Measurements from ENCODE around the gene LIX1L. TPM values are rescaled to one million over a fixed set of nuclear protein-coding genes. Genes with fewer than 3 reads are reported as not detected.

LIX1L gene
- polyA plus RNA-seq, 1 donor (not counting 4 experiments of a cell fraction or from before 2014, with no cell fraction given): 20.0 TPM

DNA sequence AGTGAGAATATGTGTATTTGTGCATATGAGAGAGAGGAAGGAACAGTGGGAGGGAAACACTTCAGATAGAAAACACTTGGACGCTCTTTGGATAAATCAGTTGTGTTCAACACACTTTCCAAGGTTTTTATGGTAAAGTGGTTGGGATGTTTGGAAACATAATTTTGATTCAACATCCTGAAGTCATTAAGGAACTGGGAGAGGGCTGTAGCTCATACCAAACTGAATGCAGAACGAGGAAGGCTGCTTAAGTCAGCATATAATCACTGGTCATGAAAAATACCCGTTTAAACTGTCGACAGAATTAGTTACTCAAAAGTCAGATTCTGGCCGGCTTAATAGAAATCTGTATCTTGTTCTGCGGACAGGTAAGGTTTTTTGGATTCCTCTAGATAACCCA lies 14.9 kb downstream of the LIX1L start:
- Histone ChIP-seq H3K4me1 (ENCODE audit: control insufficient read depth, extremely low read depth, insufficient read depth, low read length) (no peaks in the 10 kb centered on the region), H3K4me2 (ENCODE audit: control insufficient read depth, extremely low read depth, insufficient read depth, low read depth, low read length) (no peak overlapping the region), H3K9me3 (ENCODE audit: control insufficient read depth, low read depth, low read length) (no peaks in the 10 kb centered on the region), H3K79me2 (ENCODE audit: control insufficient read depth, insufficient read depth, low read length) (no peaks in the 10 kb centered on the region), H3K27me3 (ENCODE audit: control insufficient read depth, extremely low read depth, insufficient read depth, low read length) (no peaks in the 10 kb centered on the region), H3K9me1 (ENCODE audit: control insufficient read depth, extremely low read depth, insufficient read depth, low read length) (no peaks in the 10 kb centered on the region), H3K27ac (ENCODE audit: control insufficient read depth, insufficient read depth, low read length) (no peak overlapping the region), H3K36me3 (ENCODE audit: control insufficient read depth in 2 of 2, extremely low read depth in 1 of 2, insufficient read depth in 2 of 2, low read length in 2 of 2) (no peaks in the 10 kb centered on the region), H3K4me3 (ENCODE audit: control insufficient read depth in 2 of 3, extremely low read depth in 1 of 3, insufficient read depth in 2 of 3, low read depth in 1 of 3, low read length in 3 of 3) (no peak overlapping the region), H4K20me1 (ENCODE audit: control insufficient read depth, extremely low read depth, insufficient read depth, low read length) (no peaks in the 10 kb centered on the region), H3K9ac (ENCODE audit: control insufficient read depth, extremely low read depth, insufficient read depth, low read length) (no peak overlapping the region), H2AFZ (ENCODE audit: control insufficient read depth, low read length) (no peak overlapping the region)
- no peak for FAIRE-seq
- dilution Hi-C loops (cut with MboI; ENCODE audit: extremely low pct_ligation_motif_present, low sequenced_read_pairs): no loop called here
- DNase-seq (ENCODE audit: low read depth, low spot score): no peak
- TF ChIP-seq EZH2 (IDR thresholded peaks at IDR 0.05; ENCODE audit: low read length): no peak
- TF ChIP-seq, protein P1, sequence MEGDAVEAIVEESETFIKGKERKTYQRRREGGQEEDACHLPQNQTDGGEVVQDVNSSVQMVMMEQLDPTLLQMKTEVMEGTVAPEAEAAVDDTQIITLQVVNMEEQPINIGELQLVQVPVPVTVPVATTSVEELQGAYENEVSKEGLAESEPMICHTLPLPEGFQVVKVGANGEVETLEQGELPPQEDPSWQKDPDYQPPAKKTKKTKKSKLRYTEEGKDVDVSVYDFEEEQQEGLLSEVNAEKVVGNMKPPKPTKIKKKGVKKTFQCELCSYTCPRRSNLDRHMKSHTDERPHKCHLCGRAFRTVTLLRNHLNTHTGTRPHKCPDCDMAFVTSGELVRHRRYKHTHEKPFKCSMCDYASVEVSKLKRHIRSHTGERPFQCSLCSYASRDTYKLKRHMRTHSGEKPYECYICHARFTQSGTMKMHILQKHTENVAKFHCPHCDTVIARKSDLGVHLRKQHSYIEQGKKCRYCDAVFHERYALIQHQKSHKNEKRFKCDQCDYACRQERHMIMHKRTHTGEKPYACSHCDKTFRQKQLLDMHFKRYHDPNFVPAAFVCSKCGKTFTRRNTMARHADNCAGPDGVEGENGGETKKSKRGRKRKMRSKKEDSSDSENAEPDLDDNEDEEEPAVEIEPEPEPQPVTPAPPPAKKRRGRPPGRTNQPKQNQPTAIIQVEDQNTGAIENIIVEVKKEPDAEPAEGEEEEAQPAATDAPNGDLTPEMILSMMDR (optimal IDR thresholded peaks at IDR 0.05 in 1 of 3, IDR thresholded peaks at IDR 0.05 in 1 of 3, conservative IDR thresholded peaks at IDR 0.05 in 1 of 3; ENCODE audit: extremely low read depth in 1 of 3, insufficient read depth in 2 of 3, low read length in 3 of 3): no peak

DNA sequence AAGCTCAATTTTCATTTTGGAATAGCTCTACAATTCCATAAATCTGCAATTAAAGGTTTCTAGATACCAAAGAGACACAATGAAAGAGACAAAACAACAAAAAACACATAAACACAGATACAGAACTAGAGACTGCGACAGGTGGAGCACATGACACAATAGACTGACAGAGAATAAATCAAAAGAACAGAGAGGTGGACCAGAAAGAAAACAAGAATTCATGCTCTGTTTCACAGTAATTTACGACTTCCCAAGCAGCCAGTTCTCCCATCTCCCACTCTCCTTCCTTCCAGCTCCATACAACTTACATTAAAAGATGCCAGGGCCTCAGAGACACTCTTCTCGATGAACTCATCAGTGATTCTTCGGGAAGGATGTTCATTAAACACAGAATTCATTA lies 15.4 kb downstream of the LIX1L start:
- no peaks in the 10 kb centered on the region for H3K4me1 ChIP-seq (ENCODE audit: control insufficient read depth, extremely low read depth, insufficient read depth, low read length)
- dilution Hi-C loops (cut with MboI; ENCODE audit: extremely low pct_ligation_motif_present, low sequenced_read_pairs): no loop called here
- FAIRE-seq: no peak
- no peak overlapping the region for H3K9ac ChIP-seq (ENCODE audit: control insufficient read depth, extremely low read depth, insufficient read depth, low read length)
- H3K9me1 ChIP-seq (ENCODE audit: control insufficient read depth, extremely low read depth, insufficient read depth, low read length): no peaks in the 10 kb centered on the region
- TF ChIP-seq, protein P1 (optimal IDR thresholded peaks at IDR 0.05 in 1 of 3, IDR thresholded peaks at IDR 0.05 in 1 of 3, conservative IDR thresholded peaks at IDR 0.05 in 1 of 3; ENCODE audit: extremely low read depth in 1 of 3, insufficient read depth in 2 of 3, low read length in 3 of 3): no peak
- TF ChIP-seq EZH2 (IDR thresholded peaks at IDR 0.05; ENCODE audit: low read length): no peak
- H3K4me2 ChIP-seq (ENCODE audit: control insufficient read depth, extremely low read depth, insufficient read depth, low read depth, low read length): no peak overlapping the region
- no peak overlapping the region for H3K27ac ChIP-seq (ENCODE audit: control insufficient read depth, insufficient read depth, low read length)
- H3K9me3 ChIP-seq (ENCODE audit: control insufficient read depth, low read depth, low read length): no peaks in the 10 kb centered on the region
- no peaks in the 10 kb centered on the region for H3K79me2 ChIP-seq (ENCODE audit: control insufficient read depth, insufficient read depth, low read length)
- H3K27me3 ChIP-seq (ENCODE audit: control insufficient read depth, extremely low read depth, insufficient read depth, low read length): no peaks in the 10 kb centered on the region
- no peak overlapping the region for H3K4me3 ChIP-seq (ENCODE audit: control insufficient read depth in 2 of 3, extremely low read depth in 1 of 3, insufficient read depth in 2 of 3, low read depth in 1 of 3, low read length in 3 of 3)
- no peak overlapping the region for H2AFZ ChIP-seq (ENCODE audit: control insufficient read depth, low read length)
- no peak for DNase-seq (ENCODE audit: low read depth, low spot score)
- no peaks in the 10 kb centered on the region for H4K20me1 ChIP-seq (ENCODE audit: control insufficient read depth, extremely low read depth, insufficient read depth, low read length)
- H3K36me3 ChIP-seq (ENCODE audit: control insufficient read depth in 2 of 2, extremely low read depth in 1 of 2, insufficient read depth in 2 of 2, low read length in 2 of 2): no peaks in the 10 kb centered on the region
